Astrocyte (in vitro differentiated cells and primary cell): ENCODE measurements around the gene OR52A1. TPM values are rescaled to one million over a fixed set of nuclear protein-coding genes. Genes with fewer than 3 reads are reported as not detected.
"Not testable (repeated sequence)": the region's sequence is repeated elsewhere in the genome, so short reads cannot be mapped to it uniquely, and the experiment has no call there.

ENCODE experiments used
- DNase-seq: peaks from one replicate; pipeline ENCODE4 v3.0.0-alpha.2; 2010; ENCODE audit warnings: low read depth
- FAIRE-seq: peaks from 2 replicates; lab custom pipeline; 2011; peaks lifted over from hg19 to GRCh38; lab: Jason Lieb, UNC
- H2AFZ ChIP-seq: 2 replicates; pipeline ENCODE4 v1.6.0; 2012; ENCODE audit warnings: low read depth, low read length, inconsistent platforms
- H3K27ac ChIP-seq: 2 replicates; pipeline ENCODE4 v1.5.1; 2011; ENCODE audit warnings: low read depth, low read length, inconsistent platforms
- H3K27me3 ChIP-seq: 2 replicates; pipeline ENCODE4 v1.6.0; 2011; ENCODE audit warnings: low read length, inconsistent platforms; ENCODE audit not compliant: insufficient read depth
- H3K36me3 ChIP-seq: 2 replicates; pipeline ENCODE4 v1.5.1; 2011; ENCODE audit warnings: low read length, inconsistent platforms; ENCODE audit not compliant: insufficient read depth
- H3K4me1 ChIP-seq: 2 replicates; pipeline ENCODE4 v1.5.1; 2011; ENCODE audit warnings: low read length, inconsistent platforms; ENCODE audit not compliant: insufficient read depth
- H3K4me2 ChIP-seq: 2 replicates; pipeline ENCODE4 v1.6.0; 2012; ENCODE audit warnings: low read length, inconsistent platforms
- H3K4me3 ChIP-seq: 2 replicates; pipeline ENCODE4 v1.5.1; 2011; ENCODE audit warnings: low read depth, mild to moderate bottlenecking, low read length, inconsistent platforms; ENCODE audit not compliant: insufficient read depth
- H3K79me2 ChIP-seq: 2 replicates; pipeline ENCODE4 v1.6.0; 2012; ENCODE audit warnings: mild to moderate bottlenecking, low read length, inconsistent platforms; ENCODE audit not compliant: insufficient read depth
- H3K9ac ChIP-seq: 2 replicates; pipeline ENCODE4 v1.6.0; 2012; ENCODE audit warnings: mild to moderate bottlenecking, low read length, inconsistent platforms
- H3K9me3 ChIP-seq: 2 replicates; pipeline ENCODE4 v1.5.1; 2012; ENCODE audit warnings: low read depth, mild to moderate bottlenecking, low read length, inconsistent platforms; ENCODE audit not compliant: insufficient read depth
- H4K20me1 ChIP-seq: 2 replicates; pipeline ENCODE4 v1.6.0; 2012; ENCODE audit warnings: low read length, inconsistent platforms; ENCODE audit not compliant: insufficient read depth
- H3K27ac Mint-ChIP-seq: one replicate; pipeline ENCODE4 v1.8.0; 2021; ENCODE audit warnings: mild to moderate bottlenecking, mixed read lengths; ENCODE audit not compliant: unreplicated experiment
- H3K27me3 Mint-ChIP-seq: one replicate; pipeline ENCODE4 v1.8.0; 2021; ENCODE audit warnings: low read depth, mixed read lengths; ENCODE audit not compliant: unreplicated experiment
- H3K36me3 Mint-ChIP-seq: one replicate; pipeline ENCODE4 v1.8.0; 2021; ENCODE audit warnings: low read depth, mixed read lengths; ENCODE audit not compliant: unreplicated experiment
- H3K4me1 Mint-ChIP-seq: one replicate; pipeline ENCODE4 v1.8.0; 2021; ENCODE audit warnings: low read depth, mixed read lengths; ENCODE audit not compliant: unreplicated experiment
- H3K4me3 Mint-ChIP-seq: one replicate; pipeline ENCODE4 v1.8.0; 2021; ENCODE audit warnings: mild to moderate bottlenecking, moderate library complexity, mixed read lengths; ENCODE audit not compliant: unreplicated experiment
- H3K9me3 Mint-ChIP-seq: one replicate; pipeline ENCODE4 v1.8.0; 2021; ENCODE audit warnings: mild to moderate bottlenecking, mixed read lengths; ENCODE audit not compliant: unreplicated experiment
- EZH2 ChIP-seq: IDR thresholded peaks from 2 replicates; pipeline ENCODE4 v1.6.1; 2012; ENCODE audit warnings: mild to moderate bottlenecking, low read length, inconsistent platforms; ENCODE audit not compliant: insufficient read depth
- total RNA-seq: library from RNA; stranded (reverse); gene quantifications from 2 replicates; pipeline ENCODE4 v1.2.1, GENCODE V29; 2021
- TF ChIP-seq, protein P1 (sequence below): IDR thresholded peaks from 2 replicates; pipeline ENCODE4 v1.5.1; 2011; ENCODE audit warnings: low read depth, mild to moderate bottlenecking, inconsistent platforms, low read length, moderate library complexity; ENCODE audit not compliant: insufficient read depth

Gene OR52A1
- total RNA-seq, 1 donor from 2014 or later = not detected

DNA sequence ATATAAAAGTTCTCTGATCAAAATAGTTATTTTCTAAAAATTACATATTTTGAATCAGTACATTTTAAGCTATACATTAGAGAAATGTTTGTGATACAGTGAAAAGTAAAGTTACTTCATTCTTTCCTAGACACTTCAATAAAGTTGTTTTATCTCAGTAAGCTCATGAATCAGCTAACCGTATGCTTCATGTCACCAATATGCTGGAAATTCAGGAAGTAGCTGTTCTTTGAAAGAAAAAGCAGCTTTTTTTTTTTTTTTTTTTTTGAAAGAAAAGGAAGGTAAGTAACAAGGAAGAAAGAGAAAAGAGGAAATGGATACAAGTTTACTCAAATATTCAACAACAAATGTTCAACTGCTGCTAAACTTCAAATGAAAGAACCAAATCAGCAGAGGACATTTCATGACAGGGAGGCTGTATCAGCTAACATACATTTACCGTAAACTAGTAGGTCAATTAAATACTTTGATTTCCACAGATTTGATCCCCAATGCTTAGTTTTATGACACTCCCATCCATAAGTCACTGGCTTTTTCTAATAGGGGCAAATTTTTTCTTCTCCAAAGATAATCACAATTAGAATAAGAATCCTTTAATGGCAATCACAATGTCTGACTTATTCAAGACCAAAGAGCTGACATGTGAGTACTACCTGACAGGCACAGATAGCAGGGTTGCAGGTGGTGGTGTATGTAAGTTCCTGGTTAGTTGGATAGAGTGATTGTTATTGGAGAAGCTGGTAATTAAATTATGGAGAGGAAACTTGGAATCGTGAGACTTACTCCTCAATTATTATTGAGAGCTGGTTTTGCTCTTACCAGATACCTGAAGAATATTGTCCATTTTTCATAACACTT, 754 bp downstream of the OR52A1 start:
- H3K36me3 ChIP-seq = no peaks in the 10 kb centered on the region
- H3K4me1 Mint-ChIP-seq = no peaks in the 10 kb centered on the region

DNA sequence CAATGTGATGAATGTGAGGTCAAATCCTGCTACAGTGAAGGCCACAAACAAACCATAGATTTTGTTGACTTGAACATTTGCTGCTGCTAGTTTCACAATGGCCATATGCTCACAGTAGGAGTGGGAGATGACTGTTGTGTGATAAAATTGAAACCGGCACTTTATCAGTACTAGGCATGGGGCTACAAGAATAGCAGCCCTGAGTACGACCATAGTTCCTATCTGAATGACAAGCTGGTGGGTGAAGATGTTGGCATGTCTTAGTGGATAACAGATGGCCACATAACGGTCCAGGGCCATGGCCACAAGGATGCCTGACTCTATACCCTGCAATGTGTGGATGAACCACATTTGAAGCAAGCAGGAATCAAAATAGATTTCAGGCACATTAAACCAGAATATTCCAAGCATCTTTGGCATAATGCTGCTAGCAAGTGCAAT, 2.8 kb downstream of the OR52A1 start:
- no peak overlapping the region for H3K27ac Mint-ChIP-seq
- Histone ChIP-seq H3K9ac (no peak overlapping the region), H3K9me3 (no peaks in the 10 kb centered on the region), H3K4me1 (no peaks in the 10 kb centered on the region), H3K27me3 (no peaks in the 10 kb centered on the region), H3K79me2 (no peaks in the 10 kb centered on the region), H4K20me1 (no peaks in the 10 kb centered on the region), H3K27ac (no peak overlapping the region), H2AFZ (no peak overlapping the region), H3K4me3 (no peak overlapping the region), H3K36me3 (no peaks in the 10 kb centered on the region), H3K4me2 (no peak overlapping the region)
- H3K36me3 Mint-ChIP-seq = no peaks in the 10 kb centered on the region
- no peak overlapping the region for H3K4me3 Mint-ChIP-seq
- H3K9me3 Mint-ChIP-seq = no peaks in the 10 kb centered on the region
- H3K27me3 Mint-ChIP-seq = peaks cover 2% of the 10 kb centered on the region
- TF ChIP-seq, protein P1, sequence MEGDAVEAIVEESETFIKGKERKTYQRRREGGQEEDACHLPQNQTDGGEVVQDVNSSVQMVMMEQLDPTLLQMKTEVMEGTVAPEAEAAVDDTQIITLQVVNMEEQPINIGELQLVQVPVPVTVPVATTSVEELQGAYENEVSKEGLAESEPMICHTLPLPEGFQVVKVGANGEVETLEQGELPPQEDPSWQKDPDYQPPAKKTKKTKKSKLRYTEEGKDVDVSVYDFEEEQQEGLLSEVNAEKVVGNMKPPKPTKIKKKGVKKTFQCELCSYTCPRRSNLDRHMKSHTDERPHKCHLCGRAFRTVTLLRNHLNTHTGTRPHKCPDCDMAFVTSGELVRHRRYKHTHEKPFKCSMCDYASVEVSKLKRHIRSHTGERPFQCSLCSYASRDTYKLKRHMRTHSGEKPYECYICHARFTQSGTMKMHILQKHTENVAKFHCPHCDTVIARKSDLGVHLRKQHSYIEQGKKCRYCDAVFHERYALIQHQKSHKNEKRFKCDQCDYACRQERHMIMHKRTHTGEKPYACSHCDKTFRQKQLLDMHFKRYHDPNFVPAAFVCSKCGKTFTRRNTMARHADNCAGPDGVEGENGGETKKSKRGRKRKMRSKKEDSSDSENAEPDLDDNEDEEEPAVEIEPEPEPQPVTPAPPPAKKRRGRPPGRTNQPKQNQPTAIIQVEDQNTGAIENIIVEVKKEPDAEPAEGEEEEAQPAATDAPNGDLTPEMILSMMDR = no peak
- TF ChIP-seq EZH2 = no peak
- FAIRE-seq = no peak
- no peak for DNase-seq
- H3K4me1 Mint-ChIP-seq = no peaks in the 10 kb centered on the region

More for the DNA sequence above, 754 bp downstream of the OR52A1 start:
- Histone ChIP-seq H3K27ac (no peak overlapping the region), H3K27me3 (no peaks in the 10 kb centered on the region), H3K4me1 (no peaks in the 10 kb centered on the region), H3K79me2 (no peaks in the 10 kb centered on the region), H3K4me2 (no peak overlapping the region), H4K20me1 (no peaks in the 10 kb centered on the region), H2AFZ (no peak overlapping the region), H3K9ac (no peak overlapping the region), H3K4me3 (no peak overlapping the region), H3K9me3 (no peaks in the 10 kb centered on the region)
- Mint-ChIP-seq H3K27me3 (peaks cover 2% of the 10 kb centered on the region), H3K27ac (no peak overlapping the region), H3K9me3 (no peaks in the 10 kb centered on the region), H3K4me3 (no peak overlapping the region), H3K36me3 (no peaks in the 10 kb centered on the region)
- TF ChIP-seq, protein P1 = no peak
- TF ChIP-seq EZH2 = no peak
- FAIRE-seq = no peak
- no peak for DNase-seq

DNA sequence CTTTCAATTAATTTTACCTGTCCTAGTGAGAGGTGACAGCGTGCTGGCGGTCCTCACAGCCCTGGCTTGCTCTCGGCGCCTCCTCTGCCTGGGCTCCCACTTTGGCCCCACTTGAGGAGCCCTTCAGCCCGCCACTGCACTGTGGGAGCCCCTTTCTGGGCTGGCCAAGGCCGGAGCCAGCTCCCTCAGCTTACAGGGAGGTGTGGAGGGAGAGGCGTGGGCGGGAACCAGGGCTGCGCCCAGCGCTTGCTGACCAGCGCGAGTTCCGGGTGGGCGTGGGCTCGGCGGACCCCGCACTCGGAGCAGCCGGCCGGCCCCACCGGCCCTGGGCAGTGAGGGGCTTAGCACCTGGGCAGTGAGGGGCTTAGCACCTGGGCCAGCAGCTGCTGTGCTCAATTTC, 10.4 kb downstream of the OR52A1 start:
- not testable (repeated sequence) for H3K36me3 Mint-ChIP-seq, H3K9me3 Mint-ChIP-seq, H4K20me1 ChIP-seq, H3K9ac ChIP-seq, H2AFZ ChIP-seq, H3K27ac Mint-ChIP-seq, DNase-seq, H3K4me3 ChIP-seq, H3K27me3 ChIP-seq, H3K4me2 ChIP-seq, H3K36me3 ChIP-seq, FAIRE-seq, H3K79me2 ChIP-seq, H3K4me1 ChIP-seq, H3K4me1 Mint-ChIP-seq, H3K9me3 ChIP-seq, H3K4me3 Mint-ChIP-seq, H3K27me3 Mint-ChIP-seq, H3K27ac ChIP-seq
